Measurements from ENCODE around the gene MMADHC.
A peak's percentile ranks its signal among the peaks of the same experiment; 100 is the strongest.

The MMADHC gene

GRCh38 chr2:149587220-149587949, at the start of gene MMADHC:
Gene MMADHC (minus strand): TSS chr2:149587775. CDS start chr2:149587097, 678 bp downstream.
- Histone ChIP-seq H3K4me3 (ENCODE audit: low read length in 2 of 2) (peak within 1 kb of the TSS; percentile 96 to 100), H3K27ac (ENCODE audit: low read depth in 2 of 2, low read length in 2 of 2) (peak within 1 kb of the TSS; percentile 99), H3K9me3 (ENCODE audit: control insufficient read depth in 2 of 2, low read length in 2 of 2) (no peaks in the 10 kb centered on the region), H3K36me3 (ENCODE audit: control insufficient read depth in 2 of 2, insufficient read depth in 2 of 2, low read length in 2 of 2) (peaks cover 0 to 2% of the 10 kb centered on the region in 2 donors), H3K9ac (ENCODE audit: low read depth in 1 of 2, low read length in 2 of 2) (peak within 1 kb of the TSS; percentile 98 to 100), H3K4me1 (ENCODE audit: control insufficient read depth in 2 of 2, insufficient read depth in 2 of 2, low read length in 2 of 2) (peaks cover 7 to 9% of the 10 kb centered on the region in 2 donors), H3K27me3 (ENCODE audit: control insufficient read depth in 2 of 2, insufficient read depth in 2 of 2, low read length in 2 of 2) (no peaks in the 10 kb centered on the region)

- H3K27ac ChIP-seq (ENCODE audit: low read depth in 2 of 2, low read length in 2 of 2) = no peak overlapping the region
- no peak overlapping the region for H3K4me3 ChIP-seq (ENCODE audit: low read length in 2 of 2)
- no peak overlapping the region for H3K9ac ChIP-seq (ENCODE audit: low read depth in 1 of 2, low read length in 2 of 2)
These were observed 46.5 kb upstream of the MMADHC start for GRCh38 chr2:149634103-149634502.

GRCh38 chr2:149630445-149630844, 42.9 kb upstream of the MMADHC start:
- H3K27ac ChIP-seq (ENCODE audit: low read depth in 2 of 2, low read length in 2 of 2) = no peak overlapping the region
- no peak overlapping the region for H3K4me3 ChIP-seq (ENCODE audit: low read length in 2 of 2)
- H3K4me1 ChIP-seq (ENCODE audit: control insufficient read depth in 2 of 2, insufficient read depth in 2 of 2, low read length in 2 of 2) = no peaks in the 10 kb centered on the region
- no peaks in the 10 kb centered on the region for H3K9me3 ChIP-seq (ENCODE audit: control insufficient read depth in 2 of 2, low read length in 2 of 2)
- H3K9ac ChIP-seq (ENCODE audit: low read depth in 1 of 2, low read length in 2 of 2) = no peak overlapping the region
- no peaks in the 10 kb centered on the region for H3K36me3 ChIP-seq (ENCODE audit: control insufficient read depth in 2 of 2, insufficient read depth in 2 of 2, low read length in 2 of 2)
- H3K27me3 ChIP-seq (ENCODE audit: control insufficient read depth in 2 of 2, insufficient read depth in 2 of 2, low read length in 2 of 2) = no peaks in the 10 kb centered on the region

More at GRCh38 chr2:149634103-149634502, 46.5 kb upstream of the MMADHC start:
- H3K36me3 ChIP-seq (ENCODE audit: control insufficient read depth in 2 of 2, insufficient read depth in 2 of 2, low read length in 2 of 2) = no peaks in the 10 kb centered on the region
- no peaks in the 10 kb centered on the region for H3K27me3 ChIP-seq (ENCODE audit: control insufficient read depth in 2 of 2, insufficient read depth in 2 of 2, low read length in 2 of 2)
- H3K4me1 ChIP-seq (ENCODE audit: control insufficient read depth in 2 of 2, insufficient read depth in 2 of 2, low read length in 2 of 2) = no peaks in the 10 kb centered on the region
- H3K9me3 ChIP-seq (ENCODE audit: control insufficient read depth in 2 of 2, low read length in 2 of 2) = no peaks in the 10 kb centered on the region

- H3K27me3 ChIP-seq (ENCODE audit: control insufficient read depth in 2 of 2, insufficient read depth in 2 of 2, low read length in 2 of 2) = no peaks in the 10 kb centered on the region
- no peak overlapping the region for H3K9ac ChIP-seq (ENCODE audit: low read depth in 1 of 2, low read length in 2 of 2)
- no peaks in the 10 kb centered on the region for H3K9me3 ChIP-seq (ENCODE audit: control insufficient read depth in 2 of 2, low read length in 2 of 2)
- H3K4me3 ChIP-seq (ENCODE audit: low read length in 2 of 2) = no peak overlapping the region
- H3K36me3 ChIP-seq (ENCODE audit: control insufficient read depth in 2 of 2, insufficient read depth in 2 of 2, low read length in 2 of 2) = no peaks in the 10 kb centered on the region
- H3K27ac ChIP-seq (ENCODE audit: low read depth in 2 of 2, low read length in 2 of 2) = no peak overlapping the region
- H3K4me1 ChIP-seq (ENCODE audit: control insufficient read depth in 2 of 2, insufficient read depth in 2 of 2, low read length in 2 of 2) = no peaks in the 10 kb centered on the region
These were observed 41.5 kb upstream of the MMADHC start for GRCh38 chr2:149629026-149629425.

- Histone ChIP-seq H3K9me3 (ENCODE audit: control insufficient read depth in 2 of 2, low read length in 2 of 2) (no peaks in the 10 kb centered on the region), H3K27me3 (ENCODE audit: control insufficient read depth in 2 of 2, insufficient read depth in 2 of 2, low read length in 2 of 2) (no peaks in the 10 kb centered on the region), H3K9ac (ENCODE audit: low read depth in 1 of 2, low read length in 2 of 2) (no peak overlapping the region), H3K36me3 (ENCODE audit: control insufficient read depth in 2 of 2, insufficient read depth in 2 of 2, low read length in 2 of 2) (no peaks in the 10 kb centered on the region), H3K4me3 (ENCODE audit: low read length in 2 of 2) (no peak overlapping the region), H3K4me1 (ENCODE audit: control insufficient read depth in 2 of 2, insufficient read depth in 2 of 2, low read length in 2 of 2) (no peaks in the 10 kb centered on the region), H3K27ac (ENCODE audit: low read depth in 2 of 2, low read length in 2 of 2) (no peak overlapping the region)
These were observed 39.7 kb upstream of the MMADHC start for GRCh38 chr2:149627111-149627801.

- Histone ChIP-seq H3K27me3 (ENCODE audit: control insufficient read depth in 2 of 2, insufficient read depth in 2 of 2, low read length in 2 of 2) (no peaks in the 10 kb centered on the region), H3K4me3 (ENCODE audit: low read length in 2 of 2) (no peak overlapping the region), H3K4me1 (ENCODE audit: control insufficient read depth in 2 of 2, insufficient read depth in 2 of 2, low read length in 2 of 2) (no peaks in the 10 kb centered on the region), H3K9ac (ENCODE audit: low read depth in 1 of 2, low read length in 2 of 2) (no peak overlapping the region), H3K36me3 (ENCODE audit: control insufficient read depth in 2 of 2, insufficient read depth in 2 of 2, low read length in 2 of 2) (no peaks in the 10 kb centered on the region), H3K9me3 (ENCODE audit: control insufficient read depth in 2 of 2, low read length in 2 of 2) (no peaks in the 10 kb centered on the region), H3K27ac (ENCODE audit: low read depth in 2 of 2, low read length in 2 of 2) (no peak overlapping the region)
These were observed 38.1 kb upstream of the MMADHC start for GRCh38 chr2:149625671-149626070.

- Histone ChIP-seq H3K4me1 (ENCODE audit: control insufficient read depth in 2 of 2, insufficient read depth in 2 of 2, low read length in 2 of 2) (no peaks in the 10 kb centered on the region), H3K27me3 (ENCODE audit: control insufficient read depth in 2 of 2, insufficient read depth in 2 of 2, low read length in 2 of 2) (no peaks in the 10 kb centered on the region), H3K9ac (ENCODE audit: low read depth in 1 of 2, low read length in 2 of 2) (no peak overlapping the region), H3K9me3 (ENCODE audit: control insufficient read depth in 2 of 2, low read length in 2 of 2) (no peaks in the 10 kb centered on the region), H3K27ac (ENCODE audit: low read depth in 2 of 2, low read length in 2 of 2) (no peak overlapping the region), H3K4me3 (ENCODE audit: low read length in 2 of 2) (no peak overlapping the region), H3K36me3 (ENCODE audit: control insufficient read depth in 2 of 2, insufficient read depth in 2 of 2, low read length in 2 of 2) (no peaks in the 10 kb centered on the region)
These were observed 37.7 kb upstream of the MMADHC start for GRCh38 chr2:149625271-149625670.

- Histone ChIP-seq H3K27me3 (ENCODE audit: control insufficient read depth in 2 of 2, insufficient read depth in 2 of 2, low read length in 2 of 2) (no peaks in the 10 kb centered on the region), H3K9ac (ENCODE audit: low read depth in 1 of 2, low read length in 2 of 2) (no peak overlapping the region), H3K27ac (ENCODE audit: low read depth in 2 of 2, low read length in 2 of 2) (no peak overlapping the region), H3K4me1 (ENCODE audit: control insufficient read depth in 2 of 2, insufficient read depth in 2 of 2, low read length in 2 of 2) (no peaks in the 10 kb centered on the region), H3K9me3 (ENCODE audit: control insufficient read depth in 2 of 2, low read length in 2 of 2) (no peaks in the 10 kb centered on the region), H3K4me3 (ENCODE audit: low read length in 2 of 2) (no peak overlapping the region), H3K36me3 (ENCODE audit: control insufficient read depth in 2 of 2, insufficient read depth in 2 of 2, low read length in 2 of 2) (no peaks in the 10 kb centered on the region)
These were observed 34.8 kb upstream of the MMADHC start for GRCh38 chr2:149622343-149622742.

GRCh38 chr2:149617476-149617875, 29.9 kb upstream of the MMADHC start:
- Histone ChIP-seq H3K4me1 (ENCODE audit: control insufficient read depth in 2 of 2, insufficient read depth in 2 of 2, low read length in 2 of 2) (no peaks in the 10 kb centered on the region), H3K27me3 (ENCODE audit: control insufficient read depth in 2 of 2, insufficient read depth in 2 of 2, low read length in 2 of 2) (no peaks in the 10 kb centered on the region), H3K36me3 (ENCODE audit: control insufficient read depth in 2 of 2, insufficient read depth in 2 of 2, low read length in 2 of 2) (no peaks in the 10 kb centered on the region), H3K9me3 (ENCODE audit: control insufficient read depth in 2 of 2, low read length in 2 of 2) (no peaks in the 10 kb centered on the region), H3K9ac (ENCODE audit: low read depth in 1 of 2, low read length in 2 of 2) (no peak overlapping the region), H3K4me3 (ENCODE audit: low read length in 2 of 2) (no peak overlapping the region), H3K27ac (ENCODE audit: low read depth in 2 of 2, low read length in 2 of 2) (no peak overlapping the region)

GRCh38 chr2:149616681-149617456, 29.3 kb upstream of the MMADHC start:
- Histone ChIP-seq H3K27ac (ENCODE audit: low read depth in 2 of 2, low read length in 2 of 2) (no peak overlapping the region), H3K4me3 (ENCODE audit: low read length in 2 of 2) (no peak overlapping the region), H3K36me3 (ENCODE audit: control insufficient read depth in 2 of 2, insufficient read depth in 2 of 2, low read length in 2 of 2) (no peaks in the 10 kb centered on the region), H3K27me3 (ENCODE audit: control insufficient read depth in 2 of 2, insufficient read depth in 2 of 2, low read length in 2 of 2) (no peaks in the 10 kb centered on the region), H3K9me3 (ENCODE audit: control insufficient read depth in 2 of 2, low read length in 2 of 2) (no peaks in the 10 kb centered on the region), H3K4me1 (ENCODE audit: control insufficient read depth in 2 of 2, insufficient read depth in 2 of 2, low read length in 2 of 2) (no peaks in the 10 kb centered on the region), H3K9ac (ENCODE audit: low read depth in 1 of 2, low read length in 2 of 2) (no peak overlapping the region)
